ENCODE results near the gene DDI2. TPM values are rescaled to one million over a fixed set of nuclear protein-coding genes. Genes with fewer than 3 reads are reported as not detected.

DDI2 gene
- 100 to 1,000 TPM in 1 of 4 donors, 10 to 100 TPM in 3; 26.2 to 115 (median 43.7) TPM for total RNA-seq

- peaks cover 12 to 14% of the 10 kb centered on the region in 2 donors for H3K4me1 ChIP-seq
- TF ChIP-seq POLR2A (IDR thresholded peaks at IDR 0.05) (peak; percentile 90 to 99), CTCF (IDR thresholded peaks at IDR 0.05) (no peak)
- H3K27me3 ChIP-seq, result no peaks in the 10 kb centered on the region
- peak; percentile 97 to 98 for DNase-seq
- no peaks in the 10 kb centered on the region for H3K9me3 ChIP-seq
- H3K36me3 ChIP-seq, result no peaks in the 10 kb centered on the region
- peak within 1 kb of the TSS; percentile 66 to 78 for H3K4me3 ChIP-seq
- peak within 1 kb of the TSS; percentile 93 to 95 for H3K27ac ChIP-seq
- intact Hi-C loops (cut with DNase I; ENCODE audit: low total_unique reads), result no loop called here
Measured at GRCh38 chr1:15617173-15618076, at the start of gene DDI2. TSS of gene DDI2 (plus strand) at chr1:15617458. CDS start at chr1:15617671, 213 bp downstream.

- Histone ChIP-seq H3K36me3 (no peaks in the 10 kb centered on the region), H3K27ac (peak overlapping the region; percentile 25 to 69), H3K27me3 (no peaks in the 10 kb centered on the region), H3K4me1 (no peaks in the 10 kb centered on the region), H3K4me3 (no peak overlapping the region), H3K9me3 (no peaks in the 10 kb centered on the region)
- intact Hi-C loops (cut with DNase I; ENCODE audit: low total_unique reads), result no loop called here
- DNase-seq, result no peak
- TF ChIP-seq CTCF (IDR thresholded peaks at IDR 0.05) (no peak), POLR2A (IDR thresholded peaks at IDR 0.05) (no peak)
Measured at GRCh38 chr1:15568387-15569073, 48.7 kb upstream of the DDI2 start.

GRCh38 chr1:15570861-15571260 is 46.4 kb upstream of the DDI2 start:
- TF ChIP-seq CTCF (IDR thresholded peaks at IDR 0.05) (no peak), POLR2A (IDR thresholded peaks at IDR 0.05) (no peak)
- Histone ChIP-seq H3K4me1 (no peaks in the 10 kb centered on the region), H3K4me3 (no peak overlapping the region), H3K9me3 (no peaks in the 10 kb centered on the region), H3K27me3 (no peaks in the 10 kb centered on the region), H3K27ac (no peak overlapping the region), H3K36me3 (no peaks in the 10 kb centered on the region)
- DNase-seq, result no peak
- intact Hi-C loops (cut with DNase I; ENCODE audit: low total_unique reads), result no loop called here

- Histone ChIP-seq H3K4me1 (no peaks in the 10 kb centered on the region), H3K36me3 (no peaks in the 10 kb centered on the region), H3K9me3 (no peaks in the 10 kb centered on the region), H3K4me3 (no peak overlapping the region), H3K27ac (no peak overlapping the region), H3K27me3 (no peaks in the 10 kb centered on the region)
- DNase-seq, result no peak
- intact Hi-C loops (cut with DNase I; ENCODE audit: low total_unique reads), result no loop called here
- no peak for TF ChIP-seq POLR2A (IDR thresholded peaks at IDR 0.05)
- no peak for TF ChIP-seq CTCF (IDR thresholded peaks at IDR 0.05)
Measured at GRCh38 chr1:15571266-15571665, 46.0 kb upstream of the DDI2 start.

GRCh38 chr1:15573477-15573876 is 43.8 kb upstream of the DDI2 start:
- H3K27ac ChIP-seq, result no peak overlapping the region

More at GRCh38 chr1:15573477-15573876, 43.8 kb upstream of the DDI2 start:
- H3K4me1 ChIP-seq, result no peaks in the 10 kb centered on the region
- H3K9me3 ChIP-seq, result no peaks in the 10 kb centered on the region
- H3K4me3 ChIP-seq, result no peak overlapping the region
- H3K36me3 ChIP-seq, result no peaks in the 10 kb centered on the region
- intact Hi-C loops (cut with DNase I; ENCODE audit: low total_unique reads), result no loop called here
- DNase-seq, result no peak
- no peak for TF ChIP-seq POLR2A (IDR thresholded peaks at IDR 0.05)
- H3K27me3 ChIP-seq, result no peaks in the 10 kb centered on the region

Data from uterus (tissue), 4 donors.